Activated CD8-positive, alpha-beta T cell treated with anti-CD3 and anti-CD28 coated beads, Interleukin-2, amount 10 ng/mL, durations not matched to agents 7 days and 5 days (primary cell): Measurements from ENCODE around the gene AFF3. TPM values are rescaled to one million over a fixed set of nuclear protein-coding genes. Genes with fewer than 3 reads are reported as not detected.

ENCODE experiments used
- ATAC-seq: fragments of 150-1000 bp; cut with Tn5 transposase; one replicate; pipeline ENCODE4 v1.10.0; 2021; ENCODE audit warnings: moderate library complexity
- CTCF ChIA-PET: fragments of 350-600 bp; sonication (Branson Sonifier 250); formaldehyde crosslinking; loops from one replicate; lab custom pipeline; 2021; ENCODE audit warnings: antibody characterized with exemption; lab: Charles Lee
- POLR2A ChIA-PET: fragments of 350-600 bp; sonication (Branson Sonifier 250); formaldehyde crosslinking; loops from one replicate; lab custom pipeline; 2021; ENCODE audit warnings: antibody characterized with exemption; lab: Charles Lee
- DNase-seq: peaks from one replicate; pipeline ENCODE4 v3.0.0-alpha.2; 2020
- H3K27ac Mint-ChIP-seq: one replicate; pipeline ENCODE4 v1.8.0; 2021; ENCODE audit warnings: mild to moderate bottlenecking, mixed read lengths
- H3K27me3 Mint-ChIP-seq: one replicate; pipeline ENCODE4 v1.8.0; 2021; ENCODE audit warnings: low read depth, mixed read lengths
- H3K36me3 Mint-ChIP-seq: one replicate; pipeline ENCODE4 v1.8.0; 2021; ENCODE audit warnings: low read depth, mixed read lengths
- H3K4me1 Mint-ChIP-seq: one replicate; pipeline ENCODE4 v1.8.0; 2021; ENCODE audit warnings: low read depth, mixed read lengths
- H3K4me3 Mint-ChIP-seq: one replicate; pipeline ENCODE4 v1.8.0; 2021; ENCODE audit warnings: mild to moderate bottlenecking, mixed read lengths
- H3K9me3 Mint-ChIP-seq: one replicate; pipeline ENCODE4 v1.8.0; 2022; ENCODE audit warnings: mixed read lengths; ENCODE audit not compliant: insufficient read depth
- total RNA-seq, 2 experiments: library from RNA; stranded (reverse); gene quantifications; one replicate each; pipeline ENCODE4 v1.2.3, GENCODE V29; 2021

AFF3 gene
- total RNA-seq, 2 experiments from 2014 or later: 7.1 to 7.9 TPM

DNA sequence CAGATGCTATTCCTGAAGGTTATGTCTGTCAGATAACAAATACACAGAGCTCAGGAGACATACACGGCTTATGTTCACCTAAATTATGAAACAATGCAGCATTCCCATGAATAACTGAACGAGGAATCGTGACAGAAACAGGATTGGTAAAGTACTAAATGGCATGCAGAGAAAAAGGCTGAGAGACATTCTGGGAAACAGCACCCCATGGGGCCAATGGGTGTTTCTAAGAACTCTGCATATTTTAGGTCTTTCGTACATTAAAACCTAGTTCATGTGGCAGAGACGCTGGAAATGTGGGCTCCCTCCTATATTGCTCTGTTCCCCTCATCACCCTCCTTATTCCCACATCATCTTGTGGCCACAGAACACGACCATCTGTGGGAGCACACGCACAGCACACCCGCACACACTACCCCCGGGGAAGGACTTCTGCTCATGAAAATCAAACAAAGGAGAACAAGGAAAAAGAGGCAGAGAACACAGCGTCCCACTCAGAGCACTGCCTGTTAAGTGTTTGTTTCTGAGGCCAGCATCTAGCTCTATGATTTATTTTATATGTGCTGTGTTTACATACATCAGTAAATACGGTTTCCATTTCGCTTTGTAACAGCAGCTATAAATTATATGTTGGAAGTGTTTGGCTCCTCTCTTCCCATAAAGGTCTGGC lies 143.6 kb downstream of the AFF3 start:
- POLR2A ChIA-PET: no interaction called here
- DNase-seq (no peak), ATAC-seq (no peak)
- H3K27me3 Mint-ChIP-seq: peaks cover 2% of the 10 kb centered on the region
- H3K36me3 Mint-ChIP-seq: no peaks in the 10 kb centered on the region
- no peaks in the 10 kb centered on the region for H3K9me3 Mint-ChIP-seq
- H3K4me1 Mint-ChIP-seq: peaks cover 6% of the 10 kb centered on the region
- CTCF ChIA-PET: no interaction called here
- no peak overlapping the region for H3K27ac Mint-ChIP-seq
- H3K4me3 Mint-ChIP-seq: no peak overlapping the region

DNA sequence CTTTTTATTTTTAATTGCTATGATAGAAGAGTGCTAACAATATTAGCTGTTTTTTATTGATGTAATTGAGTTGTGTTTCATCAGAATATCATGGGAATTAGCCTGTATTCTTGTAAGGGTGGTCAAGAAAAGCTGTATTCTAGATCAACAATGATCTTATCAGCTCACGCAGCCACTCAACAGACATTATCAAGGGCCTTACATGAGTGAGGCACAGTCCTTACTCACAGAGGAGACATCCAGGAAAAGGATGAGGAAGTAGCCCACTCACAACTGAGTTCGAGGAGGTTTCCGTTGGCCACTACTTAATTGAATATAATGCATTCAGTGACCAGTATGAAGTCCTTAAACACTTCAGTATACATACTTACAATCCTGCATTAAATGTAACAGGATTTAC lies 152.5 kb downstream of the AFF3 start:
- H3K4me3 Mint-ChIP-seq: no peak overlapping the region
- no peaks in the 10 kb centered on the region for H3K4me1 Mint-ChIP-seq
- ChIA-PET CTCF (no interaction called here), POLR2A (no interaction called here)
- no peaks in the 10 kb centered on the region for H3K36me3 Mint-ChIP-seq
- DNase-seq (no peak), ATAC-seq (no peak)
- H3K9me3 Mint-ChIP-seq: no peaks in the 10 kb centered on the region
- H3K27me3 Mint-ChIP-seq: peaks cover 5% of the 10 kb centered on the region
- H3K27ac Mint-ChIP-seq: no peak overlapping the region

DNA sequence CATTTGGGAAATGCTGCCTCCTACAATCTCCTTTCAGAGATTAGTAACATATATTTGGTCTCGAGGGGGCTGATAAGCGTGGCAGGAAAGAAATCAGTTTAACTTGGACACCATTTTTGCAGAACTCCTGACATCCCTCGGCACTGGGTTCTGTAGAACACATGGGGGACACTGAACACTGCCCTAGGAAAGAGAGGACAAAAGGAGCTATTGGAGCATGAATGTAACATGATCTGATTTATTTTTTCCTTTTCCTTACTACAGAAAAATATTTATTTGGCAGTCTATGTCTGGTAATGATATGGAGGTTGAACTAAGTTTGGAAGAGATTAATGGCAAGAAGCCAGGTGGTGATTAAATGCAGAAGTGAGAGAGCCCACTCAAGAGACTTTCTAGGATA lies 153.8 kb downstream of the AFF3 start:
- ATAC-seq: no peak
- Mint-ChIP-seq H3K36me3 (no peaks in the 10 kb centered on the region), H3K27ac (no peak overlapping the region), H3K4me1 (no peaks in the 10 kb centered on the region), H3K27me3 (peaks cover 3% of the 10 kb centered on the region), H3K9me3 (no peaks in the 10 kb centered on the region), H3K4me3 (no peak overlapping the region)
- CTCF ChIA-PET: no interaction called here
- POLR2A ChIA-PET: no interaction called here
- no peak for DNase-seq

DNA sequence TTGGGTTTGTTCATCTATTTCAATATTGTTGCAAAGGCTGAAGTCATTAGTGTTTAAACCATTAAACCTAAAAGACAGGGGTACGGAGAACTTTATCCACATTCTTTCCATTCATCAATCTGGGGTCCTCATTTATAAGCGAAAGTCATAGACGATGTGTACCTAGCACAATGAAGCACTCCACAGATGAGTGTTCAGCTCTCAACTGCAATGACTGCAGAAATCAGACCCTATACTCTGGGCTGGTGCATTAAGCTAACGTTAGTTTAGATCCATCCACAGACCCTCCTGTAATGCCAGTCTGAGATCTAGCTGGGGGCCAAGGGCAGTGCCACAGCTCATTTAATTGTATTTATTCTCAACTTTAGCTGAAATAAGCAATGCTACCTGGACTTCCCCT lies 155.2 kb downstream of the AFF3 start:
- POLR2A ChIA-PET: no interaction called here

DNA sequence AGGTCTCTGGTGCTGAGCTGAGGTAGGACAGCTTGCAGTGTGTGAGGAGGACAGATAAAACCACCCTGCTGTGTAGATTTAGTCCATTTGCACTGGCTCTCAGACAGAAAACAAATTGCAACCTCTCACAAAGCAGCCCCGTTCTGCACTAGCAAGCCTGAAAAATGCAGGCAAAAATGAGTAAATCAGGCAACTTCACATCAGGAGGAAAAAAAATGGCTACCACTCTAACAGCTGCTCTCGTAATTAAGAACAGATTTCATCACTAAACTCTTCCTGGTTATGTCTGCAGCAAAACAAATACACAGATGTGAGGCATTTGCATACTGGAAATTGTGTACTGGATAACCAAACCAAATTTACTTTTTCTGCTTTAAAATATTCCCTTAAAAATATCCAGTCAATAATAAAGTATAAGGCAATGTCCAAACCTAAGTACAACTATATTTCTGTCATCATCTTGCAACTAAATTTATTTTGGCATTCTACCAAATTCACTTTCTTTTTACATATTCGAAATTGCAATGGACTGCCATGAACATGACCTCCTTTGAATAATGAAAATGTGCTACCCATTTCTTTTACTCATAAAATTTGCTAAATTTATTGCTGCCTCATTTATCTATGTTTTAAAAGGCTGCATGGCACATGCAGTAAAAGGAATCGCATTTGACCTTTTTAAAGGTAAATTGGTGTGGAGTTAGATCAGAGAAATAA lies 157.4 kb downstream of the AFF3 start:
- Mint-ChIP-seq H3K4me3 (no peak overlapping the region), H3K4me1 (no peaks in the 10 kb centered on the region), H3K27me3 (no peaks in the 10 kb centered on the region), H3K27ac (no peak overlapping the region), H3K9me3 (no peaks in the 10 kb centered on the region), H3K36me3 (no peaks in the 10 kb centered on the region)
- ChIA-PET CTCF (no interaction called here), POLR2A (no interaction called here)
- ATAC-seq: no peak
- DNase-seq: no peak

More for the DNA sequence above, 155.2 kb downstream of the AFF3 start:
- DNase-seq (no peak), ATAC-seq (no peak)
- CTCF ChIA-PET: no interaction called here
- no peak overlapping the region for H3K27ac Mint-ChIP-seq
- no peak overlapping the region for H3K4me3 Mint-ChIP-seq
- H3K4me1 Mint-ChIP-seq: no peaks in the 10 kb centered on the region
- peaks cover 3% of the 10 kb centered on the region for H3K27me3 Mint-ChIP-seq
- H3K36me3 Mint-ChIP-seq: no peaks in the 10 kb centered on the region
- H3K9me3 Mint-ChIP-seq: no peaks in the 10 kb centered on the region

DNA sequence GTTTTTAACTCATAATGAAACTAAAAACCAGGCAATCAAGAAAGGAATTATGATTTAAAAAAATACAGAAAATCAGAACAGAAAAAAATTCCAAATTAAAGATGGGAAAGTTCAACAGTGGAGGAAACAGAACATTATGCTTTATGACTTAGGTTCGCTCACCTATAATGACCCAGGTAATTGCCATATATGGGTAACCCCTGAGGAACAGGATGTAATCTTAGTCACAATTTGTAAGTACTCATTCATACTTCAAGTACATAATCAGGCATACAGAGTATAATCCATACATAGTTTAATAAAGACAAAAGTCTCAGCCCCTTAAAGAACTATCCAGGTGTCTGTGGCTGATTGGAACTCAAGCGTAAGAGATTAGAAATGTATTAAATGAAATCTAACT lies 159.6 kb downstream of the AFF3 start:
- ATAC-seq (no peak), DNase-seq (no peak)
- POLR2A ChIA-PET: no interaction called here
- Mint-ChIP-seq H3K4me1 (no peaks in the 10 kb centered on the region), H3K36me3 (no peaks in the 10 kb centered on the region), H3K27me3 (no peaks in the 10 kb centered on the region), H3K4me3 (no peak overlapping the region), H3K9me3 (no peaks in the 10 kb centered on the region), H3K27ac (no peak overlapping the region)
- CTCF ChIA-PET: no interaction called here

DNA sequence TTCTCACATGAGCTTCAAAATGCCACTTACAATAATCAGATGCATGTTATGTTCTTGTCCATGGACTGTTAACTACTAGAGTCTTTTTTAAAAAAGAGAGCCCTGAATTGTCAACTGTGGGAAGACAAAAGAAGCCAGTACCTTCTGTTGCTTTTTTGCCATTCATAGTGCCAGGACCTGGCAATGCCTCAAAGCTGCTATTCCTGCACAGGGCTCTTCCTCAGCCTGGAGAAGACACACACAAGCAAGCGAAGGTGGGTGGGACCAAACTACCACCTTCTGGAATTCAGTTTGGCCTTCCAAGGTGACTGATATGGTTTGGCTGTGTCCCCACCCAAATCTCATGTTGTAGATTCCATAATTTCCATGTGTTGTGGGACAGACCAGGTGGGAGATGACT lies 160.6 kb downstream of the AFF3 start:
- no peaks in the 10 kb centered on the region for H3K4me1 Mint-ChIP-seq
- ATAC-seq (no peak), DNase-seq (no peak)
- H3K4me3 Mint-ChIP-seq: no peak overlapping the region
- POLR2A ChIA-PET: no interaction called here
- H3K27me3 Mint-ChIP-seq: no peaks in the 10 kb centered on the region
- H3K36me3 Mint-ChIP-seq: no peaks in the 10 kb centered on the region
- H3K9me3 Mint-ChIP-seq: no peaks in the 10 kb centered on the region
- H3K27ac Mint-ChIP-seq: no peak overlapping the region
- CTCF ChIA-PET: no interaction called here

DNA sequence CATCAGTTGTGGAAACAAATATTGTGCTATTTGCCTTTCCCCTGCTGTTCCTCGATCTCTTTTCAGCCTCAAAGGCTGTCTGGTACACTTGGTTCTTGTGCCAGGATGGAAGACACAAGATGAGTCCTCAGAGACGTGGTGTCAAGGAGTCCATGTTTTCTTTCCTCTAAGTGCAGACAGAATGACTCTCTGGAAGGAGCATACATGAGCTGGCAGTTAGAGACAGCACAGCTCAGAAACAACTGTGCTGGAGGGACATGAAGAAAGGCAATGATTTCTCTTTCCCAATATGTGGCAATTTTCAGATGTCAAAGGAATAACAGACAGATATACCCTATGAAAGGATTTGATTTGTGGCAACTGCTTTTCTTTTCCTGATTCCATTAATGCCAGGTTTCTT lies 162.2 kb downstream of the AFF3 start:
- Mint-ChIP-seq H3K4me3 (no peak overlapping the region), H3K9me3 (no peaks in the 10 kb centered on the region), H3K36me3 (no peaks in the 10 kb centered on the region), H3K27ac (no peak overlapping the region), H3K4me1 (no peaks in the 10 kb centered on the region), H3K27me3 (no peaks in the 10 kb centered on the region)
- ChIA-PET POLR2A (no interaction called here), CTCF (no interaction called here)
- DNase-seq: no peak
- no peak for ATAC-seq

DNA sequence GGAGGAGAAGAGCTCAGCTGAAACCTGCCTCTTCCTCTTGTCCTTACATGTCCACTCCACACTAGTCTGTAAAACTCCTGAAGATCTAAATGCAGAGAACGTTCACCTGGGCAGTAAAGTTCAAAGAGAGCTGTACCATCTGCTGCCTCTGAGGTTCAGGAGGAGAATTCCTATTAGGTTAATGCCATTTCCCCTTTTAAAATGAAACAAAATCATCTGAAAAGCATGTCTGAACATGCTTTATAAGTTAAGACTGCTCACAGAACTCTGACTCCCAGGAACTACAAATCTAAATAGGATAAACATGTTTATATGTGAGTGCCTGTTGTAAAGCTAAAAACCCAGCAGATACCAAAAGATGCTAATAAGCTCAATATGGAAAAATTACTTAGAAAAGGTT lies 164.4 kb downstream of the AFF3 start:
- ChIA-PET CTCF (no interaction called here), POLR2A (no interaction called here)
- no peak overlapping the region for H3K27ac Mint-ChIP-seq

DNA sequence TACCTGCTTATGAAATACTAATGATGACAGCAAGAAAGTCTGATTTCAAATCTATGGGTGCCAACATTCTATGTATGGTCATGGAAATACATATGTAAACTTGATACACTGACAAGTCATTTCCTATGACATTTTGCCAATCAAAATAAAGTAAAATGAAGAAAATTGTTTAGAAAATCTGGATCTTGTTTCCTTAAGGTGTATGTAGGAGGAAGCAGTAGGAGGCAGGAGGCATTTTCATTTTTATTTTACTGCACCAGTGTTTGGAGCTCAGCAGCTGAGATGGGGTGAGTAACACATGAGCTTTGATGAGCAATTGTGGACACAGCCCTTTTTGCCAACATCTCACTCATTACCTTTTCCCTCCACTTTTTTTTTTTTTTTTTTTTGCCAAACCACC lies 167.0 kb downstream of the AFF3 start:
- ChIA-PET CTCF (no interaction called here), POLR2A (no interaction called here)
- Mint-ChIP-seq H3K4me1 (no peaks in the 10 kb centered on the region), H3K27me3 (no peaks in the 10 kb centered on the region), H3K27ac (no peak overlapping the region), H3K36me3 (no peaks in the 10 kb centered on the region), H3K4me3 (no peak overlapping the region), H3K9me3 (no peaks in the 10 kb centered on the region)
- ATAC-seq: no peak
- DNase-seq: no peak

More for the DNA sequence above, 164.4 kb downstream of the AFF3 start:
- no peak overlapping the region for H3K4me3 Mint-ChIP-seq
- H3K4me1 Mint-ChIP-seq: no peaks in the 10 kb centered on the region
- DNase-seq: no peak
- no peaks in the 10 kb centered on the region for H3K9me3 Mint-ChIP-seq
- H3K36me3 Mint-ChIP-seq: no peaks in the 10 kb centered on the region
- no peaks in the 10 kb centered on the region for H3K27me3 Mint-ChIP-seq
- no peak for ATAC-seq

DNA sequence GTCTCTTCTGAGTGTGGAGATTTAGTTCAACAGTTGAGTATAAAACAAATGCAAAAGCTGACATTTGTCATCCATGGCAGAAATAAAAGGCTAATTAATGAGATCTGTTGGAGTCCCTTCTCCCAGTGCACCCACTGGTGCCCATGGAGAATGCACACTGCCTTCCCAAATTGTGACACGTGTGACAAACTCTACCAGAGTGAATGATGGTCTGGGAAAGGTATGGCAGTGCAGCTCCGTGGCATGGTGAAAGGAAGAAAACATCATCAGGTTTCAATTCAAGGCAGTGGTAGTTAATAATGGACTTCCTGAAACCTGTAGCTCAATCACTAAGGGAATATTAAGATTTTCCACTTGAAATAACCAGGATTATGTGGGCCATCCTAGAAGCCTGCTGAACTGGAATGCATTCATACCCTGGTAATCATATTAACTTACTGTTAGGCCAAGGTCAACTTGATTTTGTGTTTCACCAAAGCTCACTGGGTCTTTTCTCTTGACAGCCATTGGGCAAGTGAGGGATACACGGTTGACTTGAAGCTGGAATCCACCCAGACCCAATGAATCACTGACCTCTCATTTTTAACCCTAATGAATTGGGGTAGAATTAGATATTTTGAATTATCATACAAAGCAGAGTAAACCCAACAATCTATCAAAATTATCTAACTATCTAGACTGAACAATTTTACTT lies 167.6 kb downstream of the AFF3 start:
- ChIA-PET POLR2A (no interaction called here), CTCF (no interaction called here)
- no peak for DNase-seq
- Mint-ChIP-seq H3K4me1 (no peaks in the 10 kb centered on the region), H3K36me3 (no peaks in the 10 kb centered on the region), H3K27ac (no peak overlapping the region), H3K27me3 (no peaks in the 10 kb centered on the region), H3K9me3 (no peaks in the 10 kb centered on the region), H3K4me3 (no peak overlapping the region)
- ATAC-seq: no peak

DNA sequence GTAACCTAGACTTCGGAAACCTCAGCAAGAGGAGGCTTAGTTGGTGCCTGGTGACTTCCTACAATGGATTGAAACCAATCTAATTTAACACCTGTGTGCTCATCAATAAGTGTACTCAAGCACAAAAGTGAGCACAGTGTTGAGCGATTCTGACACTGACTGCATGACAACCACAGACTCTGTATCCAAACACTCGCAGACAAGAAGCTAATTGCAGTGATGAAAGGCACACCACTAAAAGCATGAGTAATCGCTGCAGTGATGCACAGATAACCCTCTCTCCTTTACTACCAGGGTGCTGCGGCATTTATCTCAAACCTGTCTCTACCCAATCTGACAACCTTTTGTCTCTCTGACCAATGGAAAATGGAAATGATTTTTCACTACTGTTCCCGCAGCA lies 168.1 kb downstream of the AFF3 start:
- Mint-ChIP-seq H3K27ac (no peak overlapping the region), H3K36me3 (no peaks in the 10 kb centered on the region), H3K9me3 (no peaks in the 10 kb centered on the region), H3K27me3 (no peaks in the 10 kb centered on the region), H3K4me3 (no peak overlapping the region), H3K4me1 (no peaks in the 10 kb centered on the region)
- ChIA-PET CTCF (no interaction called here), POLR2A (no interaction called here)
- DNase-seq (no peak), ATAC-seq (no peak)
